HG03025 (cell line): Measurements from ENCODE around the gene CEP112.

Experiments used
- ATAC-seq: cut with Tn5 transposase; IDR thresholded peaks from one replicate; pipeline ENCODE4 v1.9.1; 2021; ENCODE audit warnings: mild to moderate bottlenecking, moderate library complexity; ENCODE audit not compliant: unreplicated experiment, low FRiP score

Gene CEP112

DNA sequence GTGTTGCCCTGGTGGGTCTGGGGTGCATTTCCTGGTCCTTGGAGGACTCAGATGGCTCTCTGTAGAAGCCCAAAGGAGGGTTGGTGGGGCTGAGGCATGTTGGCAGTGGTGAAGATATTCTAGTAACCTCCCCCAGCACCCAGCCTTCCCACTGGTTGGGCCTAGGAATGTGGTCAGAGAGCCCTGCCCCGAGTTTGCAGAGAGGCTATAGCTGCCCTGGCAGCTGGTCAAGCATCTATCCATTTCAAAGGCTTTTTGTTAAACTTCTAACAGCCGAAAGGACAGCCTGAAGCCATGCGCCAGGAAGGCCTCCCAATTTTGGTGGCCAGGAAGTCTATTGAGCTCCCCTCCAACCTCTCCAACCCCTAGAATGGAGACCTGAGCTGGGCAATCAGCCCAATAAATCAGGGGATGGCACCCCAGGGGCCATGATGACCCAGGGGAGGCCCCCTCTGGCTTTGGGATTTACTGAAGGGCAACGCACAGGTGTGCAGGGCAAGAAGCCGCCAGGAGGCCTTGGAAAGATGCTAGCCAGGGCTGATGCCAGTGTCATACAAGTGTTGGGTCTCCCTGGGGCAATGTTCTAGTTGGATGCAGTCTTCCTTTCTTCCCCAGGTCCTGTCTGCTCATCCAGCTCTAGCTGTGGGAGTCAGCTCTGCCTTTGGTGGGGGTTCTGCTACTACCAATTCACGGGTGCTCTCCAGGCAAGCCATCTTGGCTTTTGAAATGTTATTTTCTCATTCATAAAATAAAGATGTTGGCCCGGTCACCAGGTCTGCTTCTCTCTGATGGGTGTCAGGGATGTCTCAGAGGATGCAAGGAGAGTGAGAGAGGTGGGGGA, 599.6 kb downstream of the CEP112 start:
- ATAC-seq, result no peak

DNA sequence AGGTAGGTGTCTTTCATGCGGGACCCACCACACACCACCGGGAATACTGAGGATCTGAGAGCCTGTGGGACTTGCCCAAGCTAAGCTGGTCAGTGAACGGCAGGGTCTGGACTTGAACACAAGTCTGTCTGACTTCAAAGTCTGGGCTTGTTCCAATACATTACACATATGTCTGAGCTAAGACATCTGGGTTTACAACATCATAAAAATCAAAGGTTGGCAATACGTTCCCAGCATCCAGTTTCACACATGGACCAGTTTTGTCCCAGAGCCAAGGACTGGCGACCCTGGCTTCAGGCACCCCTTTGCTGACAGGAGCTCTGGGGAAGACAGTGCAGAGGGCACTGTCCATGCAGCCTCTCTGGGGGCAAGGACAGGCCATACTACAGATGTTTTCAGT, 602.6 kb downstream of the CEP112 start:
- no peak for ATAC-seq

DNA sequence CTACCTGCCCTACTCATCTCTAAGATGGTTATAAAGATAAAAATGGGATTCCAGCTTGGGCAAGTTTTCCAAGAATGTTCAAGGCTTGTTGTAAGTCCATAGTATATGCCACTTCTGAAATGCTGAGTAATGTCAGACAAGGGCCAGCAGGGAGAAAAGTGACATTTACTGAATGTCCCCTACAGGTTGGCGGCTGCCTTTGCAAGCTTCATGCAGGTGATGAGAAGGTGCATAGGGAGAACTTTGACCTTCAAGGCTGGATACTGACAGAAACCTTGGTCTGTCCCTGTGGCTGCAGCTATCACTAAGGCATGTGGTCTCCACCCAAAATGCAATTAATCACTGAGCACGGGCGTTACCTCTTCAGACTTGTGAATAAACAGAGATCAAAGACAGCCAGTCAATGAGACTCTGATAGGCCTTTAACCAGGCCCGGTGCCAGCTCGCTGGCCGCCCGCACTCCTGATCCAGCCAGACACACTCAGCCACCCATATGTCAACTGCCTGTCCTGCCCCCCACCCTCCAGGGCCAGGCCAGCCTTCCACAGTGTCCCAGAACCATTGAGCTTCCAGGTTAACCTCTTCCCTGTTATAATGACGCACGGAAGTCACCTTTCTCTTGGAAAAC, 603.6 kb downstream of the CEP112 start:
- ATAC-seq, result no peak

DNA sequence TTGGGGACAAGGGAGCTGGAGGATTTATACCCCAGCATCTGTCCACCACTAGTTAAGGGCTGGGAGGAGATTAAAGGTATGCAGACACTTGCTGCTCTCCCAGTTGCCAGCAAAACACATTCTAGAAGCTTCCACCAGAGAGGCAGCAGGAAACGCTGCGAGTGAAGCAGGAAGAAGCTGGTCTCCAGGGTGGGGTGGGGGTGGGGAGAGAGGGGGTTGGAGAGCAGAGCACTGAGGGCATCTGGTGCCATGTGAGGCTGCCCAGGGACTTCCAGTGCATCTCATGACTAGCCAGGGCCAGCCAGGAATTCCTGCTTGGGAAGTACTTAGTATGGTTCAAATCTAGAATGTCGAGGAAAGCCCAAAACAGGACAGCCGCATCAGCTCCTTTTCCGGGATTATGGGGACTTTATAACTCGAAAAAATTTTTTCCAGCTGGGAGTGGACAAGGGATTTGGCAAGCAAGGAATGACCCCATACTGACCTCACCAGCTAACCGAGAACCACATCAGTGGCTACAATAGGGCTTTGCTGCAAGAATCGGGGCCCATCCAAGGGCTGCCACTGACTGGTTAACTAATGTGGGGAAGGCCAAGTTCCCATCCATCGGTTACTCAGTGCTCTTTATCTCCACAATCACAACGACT, 604.3 kb downstream of the CEP112 start:
- no peak for ATAC-seq

DNA sequence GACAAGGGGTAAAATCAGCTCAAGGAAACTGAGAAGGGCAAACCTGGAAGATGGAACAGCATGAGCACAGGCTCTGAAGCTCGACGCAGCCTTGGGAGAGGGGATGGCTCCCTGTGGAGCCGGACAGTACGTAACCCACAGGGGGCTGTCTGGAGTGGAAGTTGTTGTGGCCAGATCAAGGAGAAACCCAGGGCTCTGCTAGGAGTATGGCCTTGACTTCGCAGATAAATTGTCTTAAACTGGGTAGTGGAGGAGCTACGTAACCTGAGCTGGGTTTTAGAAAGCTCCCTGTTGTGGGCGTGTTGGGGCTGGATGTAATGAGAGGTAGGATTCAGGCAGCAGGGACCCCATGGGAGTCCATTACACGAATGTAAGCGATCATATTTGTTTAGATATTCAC, 605.0 kb downstream of the CEP112 start:
- ATAC-seq, result no peak
